GM18867 (cell line): ENCODE results near the gene ZNF335.

Source experiments
- ATAC-seq: cut with Tn5 transposase; IDR thresholded peaks from one replicate; pipeline ENCODE4 v1.9.1; 2021; ENCODE audit warnings: mild to moderate bottlenecking, moderate library complexity; ENCODE audit not compliant: unreplicated experiment

The ZNF335 gene

DNA sequence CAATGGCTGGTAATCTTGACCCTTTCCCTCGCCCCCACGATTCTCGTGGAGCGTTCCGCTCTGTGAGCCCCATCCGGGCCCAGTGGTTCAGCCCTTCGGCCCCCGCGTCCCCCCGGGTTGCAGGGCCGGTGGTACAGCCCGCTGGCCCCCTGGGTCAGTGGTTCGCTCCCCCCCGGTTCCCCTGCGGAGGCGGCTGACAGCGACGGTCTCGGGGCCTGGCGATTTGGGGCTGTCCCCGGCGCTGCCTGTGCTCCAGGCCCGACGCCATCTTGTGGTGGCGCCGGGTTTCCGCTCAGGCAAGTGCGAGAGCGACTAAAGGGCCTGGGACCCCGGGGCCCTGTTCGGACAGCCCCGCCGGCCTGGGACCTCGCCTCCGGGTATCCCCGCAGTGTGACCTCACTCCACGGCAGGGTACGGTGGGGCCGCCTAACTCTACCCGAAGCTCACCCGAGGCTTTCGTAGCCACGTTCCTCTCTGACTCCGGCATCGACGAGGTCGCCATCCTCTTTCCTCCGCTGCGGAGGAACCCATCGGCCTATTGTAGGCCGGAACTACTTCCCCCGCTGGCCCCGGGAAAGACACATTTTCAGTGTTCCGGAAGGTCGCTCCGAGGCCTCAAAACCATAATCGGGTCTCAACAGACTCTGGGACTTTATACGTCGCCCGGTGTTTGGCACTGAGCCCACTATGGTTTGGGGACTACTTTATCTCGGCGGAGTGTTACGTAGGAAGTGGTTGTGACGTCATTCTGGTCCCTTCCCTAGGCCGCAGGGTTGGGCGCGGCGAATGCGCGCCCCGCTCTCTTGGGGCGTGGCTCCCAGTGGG, at the start of gene ZNF335:
Gene ZNF335, minus strand, starts transcription at position 529 of the 825 bp plus-strand sequence. CDS start 793 bp downstream, outside the sequence.
- ATAC-seq = peak; percentile 72

DNA sequence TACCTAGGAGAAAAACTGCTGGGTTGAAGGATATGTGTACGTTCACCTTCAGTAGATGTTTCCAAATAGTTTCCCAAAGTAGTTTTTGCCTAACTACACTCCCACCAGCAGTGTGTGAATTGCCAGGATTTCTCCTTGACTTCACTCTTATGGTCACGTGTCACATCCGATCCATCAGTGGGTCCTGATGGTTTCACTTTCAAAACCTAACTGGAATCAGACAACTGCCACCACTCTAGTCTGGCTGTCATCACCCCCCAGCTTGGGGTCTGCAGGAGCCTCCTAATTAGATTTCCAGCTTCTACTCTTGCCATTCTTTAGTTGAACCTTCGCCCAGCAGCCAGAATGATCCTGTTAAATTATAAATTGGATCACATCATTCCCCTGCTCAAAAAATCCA, 48.6 kb upstream of the ZNF335 start:
- ATAC-seq = no peak

- ATAC-seq = no peak
These were observed 46.6 kb upstream of the ZNF335 start for GRCh38 chr20:46018611-46019010.

- no peak for ATAC-seq
These were observed 46.1 kb upstream of the ZNF335 start for GRCh38 chr20:46018112-46018511.

GRCh38 chr20:46017272-46017671, 45.3 kb upstream of the ZNF335 start:
- no peak for ATAC-seq

- ATAC-seq = no peak
These were observed 42.8 kb upstream of the ZNF335 start for GRCh38 chr20:46014517-46015396.

- ATAC-seq = peak; percentile 74
These were observed 42.0 kb upstream of the ZNF335 start for GRCh38 chr20:46013829-46014516.

DNA sequence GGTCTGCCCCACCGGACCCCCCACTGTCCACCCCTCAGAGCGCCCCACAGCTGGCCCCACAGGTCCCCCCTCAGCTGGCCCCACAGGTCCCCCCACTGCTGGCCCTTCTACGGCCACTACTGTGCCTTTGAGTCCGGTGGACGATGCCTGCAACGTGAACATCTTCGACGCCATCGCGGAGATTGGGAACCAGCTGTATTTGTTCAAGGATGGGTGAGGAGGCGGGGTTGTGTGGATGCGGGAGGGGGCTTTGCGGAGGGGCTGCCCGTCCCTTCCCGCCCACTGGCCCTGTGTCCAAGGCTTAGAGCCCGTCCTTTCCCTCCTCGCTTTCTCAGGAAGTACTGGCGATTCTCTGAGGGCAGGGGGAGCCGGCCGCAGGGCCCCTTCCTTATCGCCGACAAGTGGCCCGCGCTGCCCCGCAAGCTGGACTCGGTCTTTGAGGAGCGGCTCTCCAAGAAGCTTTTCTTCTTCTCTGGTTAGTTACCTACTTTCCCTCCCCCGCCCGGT, 41.4 kb upstream of the ZNF335 start:
- no peak for ATAC-seq

GRCh38 chr20:46012921-46013320, 40.9 kb upstream of the ZNF335 start:
- no peak for ATAC-seq

GRCh38 chr20:46011631-46012482, 39.9 kb upstream of the ZNF335 start:
- no peak for ATAC-seq

GRCh38 chr20:46010491-46011391, 38.7 kb upstream of the ZNF335 start:
- no peak for ATAC-seq

GRCh38 chr20:46009816-46010215, 37.8 kb upstream of the ZNF335 start:
- ATAC-seq = no peak

- ATAC-seq = no peak
These were observed 35.7 kb upstream of the ZNF335 start for GRCh38 chr20:46007671-46008070.

GRCh38 chr20:46006964-46007363, 35.0 kb upstream of the ZNF335 start:
- no peak for ATAC-seq

GRCh38 chr20:46006022-46006705, 34.2 kb upstream of the ZNF335 start:
- no peak for ATAC-seq

- no peak for ATAC-seq
These were observed 33.0 kb upstream of the ZNF335 start for GRCh38 chr20:46004889-46005473.

DNA sequence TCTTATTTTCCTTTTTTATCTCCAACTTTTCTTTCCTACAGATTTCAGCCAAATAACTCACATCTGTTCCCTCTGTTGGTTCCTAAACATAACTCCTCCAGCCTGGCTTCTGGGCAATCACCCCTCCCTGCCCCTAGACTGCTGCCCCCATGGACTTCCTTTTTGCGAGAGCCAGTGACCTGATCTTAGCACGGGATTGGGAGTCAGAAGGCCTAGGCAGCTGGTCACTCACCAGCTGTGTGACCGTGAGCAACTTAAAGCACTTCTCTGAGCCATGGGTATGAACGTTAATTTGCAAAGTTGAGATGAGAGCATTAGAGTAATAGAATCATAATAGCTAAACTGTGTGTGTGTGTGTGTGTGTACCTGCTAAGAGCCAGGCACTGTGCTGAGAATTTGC, 32.2 kb upstream of the ZNF335 start:
- no peak for ATAC-seq

DNA sequence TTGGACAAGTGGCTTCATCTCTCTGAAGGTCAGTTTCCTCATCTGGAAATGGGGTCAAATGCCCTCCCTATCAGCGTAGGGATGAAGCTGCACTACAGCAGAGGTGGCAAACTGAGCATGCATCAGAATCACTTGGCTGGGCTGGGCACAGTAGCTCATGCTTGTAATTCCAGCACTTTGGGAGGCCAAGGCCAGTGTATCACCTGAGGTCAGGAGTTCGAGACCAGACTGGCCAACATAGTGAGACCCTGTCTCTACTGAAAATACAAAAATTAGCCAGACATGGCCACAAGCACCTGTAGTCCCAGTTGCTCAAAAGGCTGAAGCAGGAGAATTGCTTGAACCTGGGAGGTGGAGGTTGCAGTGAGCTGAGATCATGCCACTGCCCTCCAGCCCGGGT, 30.0 kb upstream of the ZNF335 start:
- ATAC-seq = no peak
